Heart left ventricle (tissue), 16 donors: Measurements from ENCODE around the gene DENND1B. TPM values are rescaled to one million over a fixed set of nuclear protein-coding genes. Genes with fewer than 3 reads are reported as not detected.

Source experiments
- ATAC-seq, 4 donors: fragments of 200-7000 bp; cut with Tn5 transposase; one replicate each; pipeline ENCODE4 v1.9.1; 2020 to 2022; ENCODE audit warnings: moderate library complexity in 4 of 4, mild to moderate bottlenecking in 3 of 4, moderate number of reproducible peaks in 1 of 4
- DNase-seq, 5 donors: peaks; one replicate each; pipeline ENCODE4 v3.0.0-alpha.2; 2020
- H3K27ac ChIP-seq, 12 donors: fragments of 200-600 bp; sonication (generic) in 4 of 12; one replicate each; pipeline versions ENCODE4 v1.5.0 to v1.8.0; 2016 to 2022; ENCODE audit warnings: mild to moderate bottlenecking in 2 of 12
- H3K27me3 ChIP-seq, 9 donors: fragments of 200-600 bp; sonication (generic) in 2 of 9; one replicate each; pipeline versions ENCODE4 v1.5.1 to v1.8.0; 2016 to 2022; ENCODE audit warnings: mild to moderate bottlenecking in 3 of 9
- H3K36me3 ChIP-seq, 9 donors: fragments of 200-600 bp; sonication (generic) in 2 of 9; one replicate each; pipeline versions ENCODE4 v1.5.0 to v1.8.0; 2018 to 2022; ENCODE audit warnings: mild to moderate bottlenecking in 2 of 9
- H3K4me1 ChIP-seq, 12 donors: fragments of 200-600 bp; sonication (generic) in 4 of 12; one replicate each; pipeline versions ENCODE4 v1.5.0 to v1.8.0; 2016 to 2022; ENCODE audit warnings: mild to moderate bottlenecking in 3 of 12
- H3K4me3 ChIP-seq, 12 donors: fragments of 200-600 bp; sonication (generic) in 4 of 12; one replicate each; pipeline versions ENCODE4 v1.5.0 to v1.8.0; 2017 to 2022; ENCODE audit warnings: mild to moderate bottlenecking in 9 of 12, moderate library complexity in 4 of 12
- H3K9me3 ChIP-seq, 12 donors: fragments of 200-600 bp; sonication (generic) in 4 of 12; one replicate each; pipeline versions ENCODE4 v1.5.0 to v1.8.0; 2016 to 2022; ENCODE audit warnings: mild to moderate bottlenecking in 1 of 12
- CTCF ChIP-seq, 12 donors: fragments of 200-600 bp; sonication (generic) in 4 of 12; IDR thresholded peaks; one replicate each; pipeline versions ENCODE4 v1.5.0 to v1.8.0; 2018 to 2022; ENCODE audit warnings: antibody characterized with exemption in 12 of 12, mild to moderate bottlenecking in 5 of 12
- POLR2A ChIP-seq, 2 donors: fragments of 450-650 bp; IDR thresholded peaks; one replicate each; pipeline ENCODE4 v1.6.1; 2017; ENCODE audit warnings: antibody characterized with exemption in 2 of 2, mild to moderate bottlenecking in 2 of 2, moderate library complexity in 2 of 2
- WGBS, 4 donors: extraction: QIAGEN DNeasy Blood & Tissue Kit in 2 of 4; methylation state at CpG; one replicate each; pipeline versions ENCODE4 v1.1.5 to v1.1.7; 2013 to 2018; 5-methylcytosine and 5-hydroxymethylcytosine counted together
- intact Hi-C, 10 donors: fragments of 100-400 bp; cut with DNase I; formaldehyde crosslinking; loops; one replicate each; pipeline versions ENCODE4 v1.11.1 to v1.14.2; 2022
- polyA plus RNA-seq, 2 donors: library from polyadenylated mRNA; stranded (reverse); fragments of 200-250 nt; gene quantifications; one replicate each; pipeline ENCODE4 v1.2.3, GENCODE V29; 2013
- total RNA-seq, 9 donors: library from RNA; depleted of rRNA in 2 of 9; stranded (reverse); fragments of >200 nt in 2 of 9; fragmentation: NEBNext Ultra II Directional in 3 of 9; extraction: Animal tissue kit (Norgen Biotek cat#: 25700) in 3 of 9; gene quantifications; one replicate each; pipeline versions ENCODE4 v1.1.0 to v1.2.4, GENCODE V29; 2016 to 2023
- donor health status: ischemic (EF 13 %, LVEDD 7.1; RV severe dilation, severe dysfunction).
- donor health status: healthy with polysubstance abuse.
- donor health status: DM: no; HTN: yes; CAD: no.
- donor health status: DM: no; HTN: no; CAD: no.
- donor health status: ischemic (EF 25% LVEDD 6.9; RV normal size, moderate dysfunction).
- donor health status: ischemic (EF 25% LVEDD 5.7; RV mildly dilated, moderate dysfunction).
- donor health status: healthy.
- donor health status: DM: yes; HTN: yes; CAD: no.
- donor health status: ischemic (EF 35%, LVEDD 5.7; RV mildly dilated, moderate dysfunction).
- donor health status: nonischemic (EF 11% LVEDD 7.7; RV severe dilation, severe dysfunction).
- donor health status: DM: yes; HTN: yes; CAD: no.
- donor health status: PGD.
- donor health status: ischemic (EF 29% LVEDD 5.4; RV normal size, mild dysfunction).
- donor health status: nonischemic (EF 23%, LVEDD 6.1; RV moderate dilation, normal function).

DENND1B gene
- total and polyA plus RNA-seq, 11 donors = 4.0 to 31.4 (median 21.0) TPM

GRCh38 chr1:197464044-197464443 lies 311.2 kb downstream of the DENND1B start:
- Histone ChIP-seq H3K36me3 (no peaks in the 10 kb centered on the region), H3K27me3 (peaks cover 0 to 2% (median 0%) of the 10 kb centered on the region in 9 donors), H3K27ac (peak overlapping the region in 1 of 12 donors; percentile 6), H3K4me3 (no peak overlapping the region), H3K9me3 (no peaks in the 10 kb centered on the region), H3K4me1 (no peaks in the 10 kb centered on the region)
- 28 to 39% (median 35%) methylated on average over 7 of the region's 7 CpGs for WGBS, 4 donors
- no peak for TF ChIP-seq POLR2A (IDR thresholded peaks at IDR 0.05)
- TF ChIP-seq CTCF (IDR thresholded peaks at IDR 0.05) = no peak
- DNase-seq (peak in 1 of 5 donors; percentile 26), ATAC-seq (peak in 3 of 4 donors; percentile 61 to 84 (median 83))
- intact Hi-C loops = no loop called here

- DNase-seq (no peak), ATAC-seq (no peak)
- H3K4me3 ChIP-seq = no peak overlapping the region
- H3K27ac ChIP-seq = no peak overlapping the region
- TF ChIP-seq CTCF (IDR thresholded peaks at IDR 0.05) (no peak), POLR2A (IDR thresholded peaks at IDR 0.05) (no peak)
- no peaks in the 10 kb centered on the region for H3K4me1 ChIP-seq
- H3K9me3 ChIP-seq = no peaks in the 10 kb centered on the region
- no peaks in the 10 kb centered on the region for H3K36me3 ChIP-seq
- H3K27me3 ChIP-seq = peaks cover 0 to 2% (median 0%) of the 10 kb centered on the region in 9 donors
- intact Hi-C loops = no loop called here
Measured at GRCh38 chr1:197463142-197463541, 312.1 kb downstream of the DENND1B start.

- Histone ChIP-seq H3K36me3 (no peaks in the 10 kb centered on the region), H3K27me3 (peaks cover 0 to 2% (median 0%) of the 10 kb centered on the region in 9 donors), H3K27ac (no peak overlapping the region), H3K4me3 (no peak overlapping the region), H3K9me3 (no peaks in the 10 kb centered on the region), H3K4me1 (no peaks in the 10 kb centered on the region)
- WGBS, 4 donors = 83 to 91% (median 86%) methylated on average over 5 of the region's 5 CpGs
- ATAC-seq (no peak), DNase-seq (no peak)
- intact Hi-C loops = no loop called here
- no peak for TF ChIP-seq POLR2A (IDR thresholded peaks at IDR 0.05)
- no peak for TF ChIP-seq CTCF (IDR thresholded peaks at IDR 0.05)
Measured at GRCh38 chr1:197462539-197462938, 312.7 kb downstream of the DENND1B start.

Other genes starting within 250 kb of the DENND1B start
- gene C1orf53, start 127.2 kb upstream of the DENND1B start, total RNA-seq = 10 to 100 TPM in 3 of 9 donors, 1 to 10 TPM in 6; 2.8 to 15.2 (median 6.8) TPM
- gene C1orf53, start 127.2 kb upstream of the DENND1B start, polyA plus RNA-seq = 10 to 100 TPM in 1 of 2 donors, 1 to 10 TPM in 1; 4.1 to 13.0 TPM
- gene LHX9, start 141.9 kb upstream of the DENND1B start, total RNA-seq = 1 to 10 TPM in 1 of 9 donors, under 1 TPM in 6, not detected in 2; 0.04 to 1.1 (median 0.15) TPM
- under 1 TPM; 0.01 to 0.04 TPM for gene LHX9, start 141.9 kb upstream of the DENND1B start, polyA plus RNA-seq